Stimulated activated CD8-positive, alpha-beta memory T cell treated with anti-CD3 and anti-CD28 coated beads, Interleukin-2, amount 100 ng/mL, for 1 hour (primary cell): Measurements from ENCODE around the gene FAM120C.

Source experiments
- DNase-seq, 2 donors: peaks; one replicate each; pipeline ENCODE4 v3.0.0-alpha.2; 2020; ENCODE audit warnings: low read depth in 2 of 2

Gene FAM120C

GRCh38 chrX:54043056-54043455 is 140.0 kb downstream of the FAM120C start:
- no peak for DNase-seq

- peak; percentile 6 to 9 for DNase-seq
Measured at GRCh38 chrX:54042609-54043021, 140.4 kb downstream of the FAM120C start.

GRCh38 chrX:54030329-54030728 is 152.7 kb downstream of the FAM120C start:
- DNase-seq: no peak

DNA sequence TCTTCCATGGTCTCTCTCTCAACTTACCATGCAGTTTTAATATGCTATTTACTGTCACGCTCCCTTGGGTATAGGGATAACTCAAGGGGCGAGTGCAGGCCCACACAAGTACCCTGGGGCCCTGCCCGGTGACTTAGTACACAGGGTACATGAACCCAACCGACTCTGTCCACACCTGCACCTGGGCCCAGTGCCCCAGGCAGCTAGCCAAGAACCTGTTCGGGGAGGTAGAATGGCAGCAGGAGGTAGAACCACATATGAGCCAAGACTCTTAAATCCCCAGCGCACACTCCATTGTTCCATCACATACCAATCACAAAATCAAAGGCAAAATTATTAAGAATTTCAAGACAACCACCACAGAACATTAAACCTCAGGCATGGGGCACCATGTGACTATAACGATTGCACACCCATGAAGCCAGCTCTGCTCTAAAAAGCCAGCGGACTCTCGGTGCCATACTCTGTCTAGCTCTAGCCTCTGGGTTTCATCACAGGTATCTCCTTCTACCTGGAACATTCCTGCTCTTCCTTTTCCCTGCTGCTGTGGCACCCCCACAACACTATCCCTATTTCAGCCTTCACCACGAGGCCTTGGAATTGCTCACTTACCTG is 153.4 kb downstream of the FAM120C start:
- no peak for DNase-seq

- DNase-seq: no peak
Measured at GRCh38 chrX:54024350-54024749, 158.7 kb downstream of the FAM120C start.
